IPS-18c (cell line): Measurements from ENCODE around the gene SCN11A.
"Not testable (repeated sequence)": the region's sequence is repeated elsewhere in the genome, so short reads cannot be mapped to it uniquely, and the experiment has no call there.

Experiments used
- H3K4me3 ChIP-seq: 2 replicates; pipeline ENCODE4 v1.7.0; 2013; ENCODE audit warnings: low read depth, mild to moderate bottlenecking, low read length, moderate library complexity; ENCODE audit not compliant: insufficient read depth
- H3K9me3 ChIP-seq: one replicate; pipeline ENCODE4 v1.6.1; 2013; ENCODE audit warnings: mild to moderate bottlenecking, low read length, moderate library complexity; ENCODE audit not compliant: control insufficient read depth, insufficient read depth

Gene SCN11A

GRCh38 chr3:39080026-39080425 lies 28.3 kb upstream of the SCN11A start:
- Histone ChIP-seq H3K9me3 (no peaks in the 10 kb centered on the region), H3K4me3 (no peak overlapping the region)

GRCh38 chr3:39079530-39079929 lies 27.8 kb upstream of the SCN11A start:
- no peaks in the 10 kb centered on the region for H3K9me3 ChIP-seq
- H3K4me3 ChIP-seq: no peak overlapping the region

- Histone ChIP-seq H3K9me3 (no peaks in the 10 kb centered on the region), H3K4me3 (no peak overlapping the region)
These were observed 24.2 kb upstream of the SCN11A start for GRCh38 chr3:39075910-39076309.

GRCh38 chr3:39068556-39068955 lies 16.8 kb upstream of the SCN11A start:
- H3K4me3 ChIP-seq: no peak overlapping the region

GRCh38 chr3:39067286-39067685 lies 15.5 kb upstream of the SCN11A start:
- Histone ChIP-seq H3K9me3 (no peaks in the 10 kb centered on the region), H3K4me3 (no peak overlapping the region)

More at GRCh38 chr3:39068556-39068955, 16.8 kb upstream of the SCN11A start:
- no peaks in the 10 kb centered on the region for H3K9me3 ChIP-seq

GRCh38 chr3:39065197-39065596 lies 13.5 kb upstream of the SCN11A start:
- H3K4me3 ChIP-seq: no peak overlapping the region
- H3K9me3 ChIP-seq: no peaks in the 10 kb centered on the region

- Histone ChIP-seq H3K4me3 (no peak overlapping the region), H3K9me3 (no peaks in the 10 kb centered on the region)
These were observed 12.9 kb upstream of the SCN11A start for GRCh38 chr3:39064646-39065045.

GRCh38 chr3:39063143-39063542 lies 11.4 kb upstream of the SCN11A start:
- H3K4me3 ChIP-seq: no peak overlapping the region
- H3K9me3 ChIP-seq: no peaks in the 10 kb centered on the region

GRCh38 chr3:39062180-39062579 lies 10.4 kb upstream of the SCN11A start:
- H3K9me3 ChIP-seq: no peaks in the 10 kb centered on the region
- no peak overlapping the region for H3K4me3 ChIP-seq

- not testable (repeated sequence) for H3K4me3 ChIP-seq, H3K9me3 ChIP-seq
These were observed 9.5 kb upstream of the SCN11A start for GRCh38 chr3:39061228-39061627.

GRCh38 chr3:39056151-39056550 lies 4.4 kb upstream of the SCN11A start:
- no peak overlapping the region for H3K4me3 ChIP-seq
- H3K9me3 ChIP-seq: no peaks in the 10 kb centered on the region

- H3K4me3 ChIP-seq: no peak overlapping the region
- H3K9me3 ChIP-seq: no peaks in the 10 kb centered on the region
These were observed 2.0 kb upstream of the SCN11A start for GRCh38 chr3:39053696-39054095.

- Histone ChIP-seq H3K4me3 (peak overlapping the region; percentile 84), H3K9me3 (no peaks in the 10 kb centered on the region)
These were observed 839 bp upstream of the SCN11A start for GRCh38 chr3:39052583-39052982.

GRCh38 chr3:39050029-39050428 lies 1.7 kb downstream of the SCN11A start:
- Histone ChIP-seq H3K9me3 (no peaks in the 10 kb centered on the region), H3K4me3 (no peak overlapping the region)

- Histone ChIP-seq H3K9me3 (no peaks in the 10 kb centered on the region), H3K4me3 (no peak overlapping the region)
These were observed 13.6 kb downstream of the SCN11A start for GRCh38 chr3:39038165-39038564.

GRCh38 chr3:39029556-39029955 lies 22.2 kb downstream of the SCN11A start:
- Histone ChIP-seq H3K9me3 (no peaks in the 10 kb centered on the region), H3K4me3 (no peak overlapping the region)

- Histone ChIP-seq H3K4me3 (no peak overlapping the region), H3K9me3 (no peaks in the 10 kb centered on the region)
These were observed 23.2 kb downstream of the SCN11A start for GRCh38 chr3:39028546-39028945.

GRCh38 chr3:39025222-39025970 lies 26.3 kb downstream of the SCN11A start:
- Histone ChIP-seq H3K9me3 (no peaks in the 10 kb centered on the region), H3K4me3 (no peak overlapping the region)

GRCh38 chr3:39024497-39024896 lies 27.2 kb downstream of the SCN11A start:
- Histone ChIP-seq H3K9me3 (no peaks in the 10 kb centered on the region), H3K4me3 (no peak overlapping the region)
